ENCODE results near the gene EML2.

GRCh38 chr19:45645068-45645630 lies 6.0 kb upstream of the EML2 start:
- TF ChIP-seq POLR2A (IDR thresholded peaks at IDR 0.05; ENCODE audit: low read length), result no peak
- TF ChIP-seq GATA1 (IDR thresholded peaks at IDR 0.05; ENCODE audit: low read depth, low read length), result no peak

Measured in erythroblast (primary cell).